ENCODE measurements around the gene KRIT1.

DNA sequence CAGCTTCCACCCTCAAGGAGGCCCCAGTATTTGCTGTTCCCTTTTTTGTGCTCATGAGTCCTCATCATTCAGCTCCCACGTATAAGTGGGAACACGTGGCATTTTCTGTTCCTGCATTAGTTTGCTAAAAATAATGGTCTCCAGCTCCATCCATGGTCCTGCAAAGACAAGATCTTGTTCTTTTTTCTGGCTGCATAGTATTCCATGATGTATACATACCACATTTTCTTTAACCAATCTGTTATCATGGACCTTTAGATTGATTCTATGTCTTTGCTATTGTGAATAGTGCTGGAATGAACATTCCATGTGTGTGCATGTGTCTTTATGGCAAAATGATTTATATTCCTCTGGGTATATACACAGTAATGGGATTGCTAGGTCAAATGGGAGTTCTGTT lies 17.0 kb downstream of the KRIT1 start:
- TF ChIP-seq, protein P1, sequence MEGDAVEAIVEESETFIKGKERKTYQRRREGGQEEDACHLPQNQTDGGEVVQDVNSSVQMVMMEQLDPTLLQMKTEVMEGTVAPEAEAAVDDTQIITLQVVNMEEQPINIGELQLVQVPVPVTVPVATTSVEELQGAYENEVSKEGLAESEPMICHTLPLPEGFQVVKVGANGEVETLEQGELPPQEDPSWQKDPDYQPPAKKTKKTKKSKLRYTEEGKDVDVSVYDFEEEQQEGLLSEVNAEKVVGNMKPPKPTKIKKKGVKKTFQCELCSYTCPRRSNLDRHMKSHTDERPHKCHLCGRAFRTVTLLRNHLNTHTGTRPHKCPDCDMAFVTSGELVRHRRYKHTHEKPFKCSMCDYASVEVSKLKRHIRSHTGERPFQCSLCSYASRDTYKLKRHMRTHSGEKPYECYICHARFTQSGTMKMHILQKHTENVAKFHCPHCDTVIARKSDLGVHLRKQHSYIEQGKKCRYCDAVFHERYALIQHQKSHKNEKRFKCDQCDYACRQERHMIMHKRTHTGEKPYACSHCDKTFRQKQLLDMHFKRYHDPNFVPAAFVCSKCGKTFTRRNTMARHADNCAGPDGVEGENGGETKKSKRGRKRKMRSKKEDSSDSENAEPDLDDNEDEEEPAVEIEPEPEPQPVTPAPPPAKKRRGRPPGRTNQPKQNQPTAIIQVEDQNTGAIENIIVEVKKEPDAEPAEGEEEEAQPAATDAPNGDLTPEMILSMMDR (conservative IDR thresholded peaks at IDR 0.05): no peak
- TF ChIP-seq ZFX (IDR thresholded peaks at IDR 0.05): no peak
